ENCODE measurements around the gene NF1. TPM values are rescaled to one million over a fixed set of nuclear protein-coding genes. Genes with fewer than 3 reads are reported as not detected.

Gene NF1
- total RNA-seq, 1 donor from 2014 or later, result 53.7 TPM

DNA sequence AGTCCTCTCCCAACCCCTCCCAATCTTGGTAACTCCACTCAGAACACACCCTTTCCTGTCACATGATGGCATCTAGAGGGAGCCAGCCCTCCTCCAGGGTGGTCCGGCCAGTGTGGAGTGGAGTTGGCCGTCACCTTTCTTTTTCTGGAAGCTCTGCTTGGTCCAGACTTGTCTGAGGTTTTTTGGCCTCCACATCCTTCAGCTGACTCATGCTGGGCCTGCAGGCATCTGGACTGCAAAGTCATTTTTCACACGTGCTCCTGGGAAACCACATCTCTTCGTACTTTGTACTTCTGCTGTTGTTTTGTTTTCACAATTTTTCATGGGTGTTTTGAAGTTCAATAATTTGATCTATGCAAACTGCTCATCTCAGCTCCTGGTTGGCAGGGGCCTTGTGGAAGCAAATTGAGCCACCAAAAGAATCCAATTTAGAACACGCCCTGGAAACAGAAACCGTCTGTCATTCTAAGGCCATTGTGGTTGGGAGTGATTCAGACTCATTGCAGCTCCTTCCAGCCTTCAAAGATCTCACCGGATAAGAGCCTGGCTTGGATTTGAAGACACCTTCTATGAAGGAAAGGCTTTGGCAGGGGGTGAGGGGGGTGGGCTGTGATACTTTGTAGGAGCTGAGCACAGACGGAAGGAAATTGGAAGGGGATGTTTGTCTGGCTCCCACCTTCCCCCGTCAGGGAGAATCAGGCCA lies 42.4 kb upstream of the NF1 start:
- H2AFZ ChIP-seq (ENCODE audit: low read depth, low read length), result peak overlapping the region; percentile 70

DNA sequence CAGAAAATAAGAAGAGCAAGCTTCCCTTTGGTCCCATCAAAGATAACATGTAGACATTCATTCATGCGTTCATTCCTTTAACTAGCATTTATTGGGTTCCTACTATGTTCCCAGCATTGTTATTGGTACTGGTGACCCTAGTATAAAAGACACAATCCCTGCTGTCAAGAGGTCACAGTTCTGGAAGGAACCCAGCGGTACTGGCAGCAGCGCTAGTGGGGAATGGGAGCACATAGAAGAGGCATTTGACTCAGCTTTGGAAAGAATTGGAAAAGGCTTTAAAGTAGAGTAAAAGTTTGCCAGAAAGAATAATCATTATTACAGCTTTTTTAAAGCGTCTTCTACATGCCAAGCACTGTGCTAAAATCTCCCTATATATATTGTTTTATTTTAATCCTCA lies 41.7 kb upstream of the NF1 start:
- no peak for TF ChIP-seq EZH2 (IDR thresholded peaks at IDR 0.05; ENCODE audit: insufficient read depth, low read length)
- TF ChIP-seq, protein P1, sequence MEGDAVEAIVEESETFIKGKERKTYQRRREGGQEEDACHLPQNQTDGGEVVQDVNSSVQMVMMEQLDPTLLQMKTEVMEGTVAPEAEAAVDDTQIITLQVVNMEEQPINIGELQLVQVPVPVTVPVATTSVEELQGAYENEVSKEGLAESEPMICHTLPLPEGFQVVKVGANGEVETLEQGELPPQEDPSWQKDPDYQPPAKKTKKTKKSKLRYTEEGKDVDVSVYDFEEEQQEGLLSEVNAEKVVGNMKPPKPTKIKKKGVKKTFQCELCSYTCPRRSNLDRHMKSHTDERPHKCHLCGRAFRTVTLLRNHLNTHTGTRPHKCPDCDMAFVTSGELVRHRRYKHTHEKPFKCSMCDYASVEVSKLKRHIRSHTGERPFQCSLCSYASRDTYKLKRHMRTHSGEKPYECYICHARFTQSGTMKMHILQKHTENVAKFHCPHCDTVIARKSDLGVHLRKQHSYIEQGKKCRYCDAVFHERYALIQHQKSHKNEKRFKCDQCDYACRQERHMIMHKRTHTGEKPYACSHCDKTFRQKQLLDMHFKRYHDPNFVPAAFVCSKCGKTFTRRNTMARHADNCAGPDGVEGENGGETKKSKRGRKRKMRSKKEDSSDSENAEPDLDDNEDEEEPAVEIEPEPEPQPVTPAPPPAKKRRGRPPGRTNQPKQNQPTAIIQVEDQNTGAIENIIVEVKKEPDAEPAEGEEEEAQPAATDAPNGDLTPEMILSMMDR (IDR thresholded peaks at IDR 0.05; ENCODE audit: insufficient read depth, low read depth, low read length), result no peak
- Mint-ChIP-seq H3K36me3 (ENCODE audit: low read depth, unreplicated experiment) (peaks cover 17% of the 10 kb centered on the region), H3K4me3 (ENCODE audit: unreplicated experiment) (no peak overlapping the region), H3K27me3 (ENCODE audit: low read depth, unreplicated experiment) (peaks cover 10% of the 10 kb centered on the region), H3K27ac (ENCODE audit: unreplicated experiment) (peak overlapping the region; percentile 92), H3K4me1 (ENCODE audit: low read depth, unreplicated experiment) (peaks cover 17% of the 10 kb centered on the region), H3K9me3 (ENCODE audit: unreplicated experiment) (peaks cover 24% of the 10 kb centered on the region)
- Histone ChIP-seq H3K27me3 (ENCODE audit: insufficient read depth, low read length) (no peaks in the 10 kb centered on the region), H3K4me1 (ENCODE audit: insufficient read depth, low read length) (peaks cover 19% of the 10 kb centered on the region), H2AFZ (ENCODE audit: low read depth, low read length) (peak overlapping the region; percentile 70), H3K79me2 (ENCODE audit: insufficient read depth, low read length) (no peaks in the 10 kb centered on the region), H3K36me3 (ENCODE audit: insufficient read depth, low read length) (no peaks in the 10 kb centered on the region), H3K27ac (ENCODE audit: low read depth, low read length) (peak overlapping the region; percentile 80), H3K9ac (ENCODE audit: low read length) (peak overlapping the region; percentile 35), H3K4me3 (ENCODE audit: insufficient read depth, low read depth, low read length) (peak overlapping the region; percentile 26), H3K9me3 (ENCODE audit: insufficient read depth, low read depth, low read length) (peaks cover 5% of the 10 kb centered on the region), H4K20me1 (ENCODE audit: insufficient read depth, low read length) (no peaks in the 10 kb centered on the region), H3K4me2 (ENCODE audit: low read length) (peak overlapping the region; percentile 74)
- no peak for FAIRE-seq
- no peak for DNase-seq (ENCODE audit: low read depth)

More for the DNA sequence above, 42.4 kb upstream of the NF1 start:
- peaks cover 10% of the 10 kb centered on the region for H3K27me3 Mint-ChIP-seq (ENCODE audit: low read depth, unreplicated experiment)
- peak overlapping the region; percentile 92 for H3K27ac Mint-ChIP-seq (ENCODE audit: unreplicated experiment)
- peak overlapping the region; percentile 2 for H3K4me3 Mint-ChIP-seq (ENCODE audit: unreplicated experiment)
- H3K9me3 ChIP-seq (ENCODE audit: insufficient read depth, low read depth, low read length), result peaks cover 5% of the 10 kb centered on the region
- FAIRE-seq (peak; percentile 97), DNase-seq (ENCODE audit: low read depth) (peak; percentile 99)
- H3K36me3 Mint-ChIP-seq (ENCODE audit: low read depth, unreplicated experiment), result peaks cover 17% of the 10 kb centered on the region
- H3K4me1 ChIP-seq (ENCODE audit: insufficient read depth, low read length), result peaks cover 19% of the 10 kb centered on the region
- H3K4me1 Mint-ChIP-seq (ENCODE audit: low read depth, unreplicated experiment), result peaks cover 17% of the 10 kb centered on the region
- H3K4me3 ChIP-seq (ENCODE audit: insufficient read depth, low read depth, low read length), result peak overlapping the region; percentile 26
- no peak for TF ChIP-seq EZH2 (IDR thresholded peaks at IDR 0.05; ENCODE audit: insufficient read depth, low read length)
- TF ChIP-seq, protein P1 (IDR thresholded peaks at IDR 0.05; ENCODE audit: insufficient read depth, low read depth, low read length), result no peak
- H3K27me3 ChIP-seq (ENCODE audit: insufficient read depth, low read length), result no peaks in the 10 kb centered on the region
- H3K9ac ChIP-seq (ENCODE audit: low read length), result peak overlapping the region; percentile 35
- peaks cover 24% of the 10 kb centered on the region for H3K9me3 Mint-ChIP-seq (ENCODE audit: unreplicated experiment)
- H3K79me2 ChIP-seq (ENCODE audit: insufficient read depth, low read length), result no peaks in the 10 kb centered on the region
- no peaks in the 10 kb centered on the region for H4K20me1 ChIP-seq (ENCODE audit: insufficient read depth, low read length)
- H3K4me2 ChIP-seq (ENCODE audit: low read length), result peak overlapping the region; percentile 74
- H3K36me3 ChIP-seq (ENCODE audit: insufficient read depth, low read length), result no peaks in the 10 kb centered on the region
- H3K27ac ChIP-seq (ENCODE audit: low read depth, low read length), result peak overlapping the region; percentile 80

DNA sequence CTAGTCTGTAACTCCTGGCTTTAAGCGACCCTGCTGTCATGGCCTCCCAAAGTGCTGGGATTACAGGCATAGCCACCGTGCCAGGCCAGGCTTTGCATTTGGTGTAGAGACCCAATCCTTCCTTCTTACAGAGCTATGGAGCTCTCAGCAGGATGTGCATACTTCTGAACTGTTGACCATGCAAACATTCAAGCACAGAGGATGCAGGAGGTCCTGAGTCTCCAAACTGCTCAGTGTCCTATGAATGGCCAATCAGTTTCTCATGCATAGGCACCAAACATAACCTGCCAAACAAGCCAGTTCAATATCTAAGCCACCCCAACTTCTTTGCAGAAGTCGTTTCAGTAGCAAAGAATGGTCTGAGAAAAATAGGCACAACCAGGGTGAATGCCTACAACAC lies 40.0 kb upstream of the NF1 start:
- Mint-ChIP-seq H3K9me3 (ENCODE audit: unreplicated experiment) (peaks cover 16% of the 10 kb centered on the region), H3K36me3 (ENCODE audit: low read depth, unreplicated experiment) (peaks cover 3% of the 10 kb centered on the region), H3K4me3 (ENCODE audit: unreplicated experiment) (no peak overlapping the region), H3K27ac (ENCODE audit: unreplicated experiment) (no peak overlapping the region), H3K4me1 (ENCODE audit: low read depth, unreplicated experiment) (peaks cover 17% of the 10 kb centered on the region), H3K27me3 (ENCODE audit: low read depth, unreplicated experiment) (peaks cover 6% of the 10 kb centered on the region)
- H2AFZ ChIP-seq (ENCODE audit: low read depth, low read length), result no peak overlapping the region
- no peaks in the 10 kb centered on the region for H3K36me3 ChIP-seq (ENCODE audit: insufficient read depth, low read length)
- DNase-seq (ENCODE audit: low read depth) (no peak), FAIRE-seq (no peak)
- no peak overlapping the region for H3K4me2 ChIP-seq (ENCODE audit: low read length)
- H3K4me3 ChIP-seq (ENCODE audit: insufficient read depth, low read depth, low read length), result no peak overlapping the region
- no peak overlapping the region for H3K9ac ChIP-seq (ENCODE audit: low read length)
- peaks cover 19% of the 10 kb centered on the region for H3K4me1 ChIP-seq (ENCODE audit: insufficient read depth, low read length)
- TF ChIP-seq, protein P1 (IDR thresholded peaks at IDR 0.05; ENCODE audit: insufficient read depth, low read depth, low read length), result no peak
- TF ChIP-seq EZH2 (IDR thresholded peaks at IDR 0.05; ENCODE audit: insufficient read depth, low read length), result no peak
- H3K27ac ChIP-seq (ENCODE audit: low read depth, low read length), result no peak overlapping the region
- H3K79me2 ChIP-seq (ENCODE audit: insufficient read depth, low read length), result no peaks in the 10 kb centered on the region
- H3K9me3 ChIP-seq (ENCODE audit: insufficient read depth, low read depth, low read length), result peaks cover 5% of the 10 kb centered on the region
- no peaks in the 10 kb centered on the region for H3K27me3 ChIP-seq (ENCODE audit: insufficient read depth, low read length)
- no peaks in the 10 kb centered on the region for H4K20me1 ChIP-seq (ENCODE audit: insufficient read depth, low read length)

Measured in astrocyte (in vitro differentiated cells and primary cell).